B cell (primary cell): Measurements from ENCODE around the gene THAP4. TPM values are rescaled to one million over a fixed set of nuclear protein-coding genes. Genes with fewer than 3 reads are reported as not detected.

ENCODE experiments used
- ATAC-seq: fragments of 200-7000 bp; cut with Tn5 transposase; one replicate; pipeline ENCODE4 v1.10.0; 2021; ENCODE audit warnings: low read depth, mild to moderate bottlenecking, moderate number of reproducible peaks, moderate library complexity
- CTCF ChIA-PET: fragments of 350-600 bp; sonication (Branson Sonifier 250); formaldehyde crosslinking; loops from one replicate; lab custom pipeline; 2021; ENCODE audit warnings: antibody characterized with exemption, inconsistent platforms; lab: Charles Lee
- POLR2A ChIA-PET: fragments of 350-600 bp; sonication (Branson Sonifier 250); formaldehyde crosslinking; loops from one replicate; lab custom pipeline; 2021; ENCODE audit warnings: antibody characterized with exemption; lab: Charles Lee
- DNase-seq: peaks from one replicate; pipeline ENCODE4 v3.0.0; 2013
- H2AFZ ChIP-seq: 2 replicates; pipeline ENCODE4 v1.6.1; 2012; ENCODE audit warnings: mild to moderate bottlenecking, low read depth, low read length; ENCODE audit not compliant: insufficient read depth, poor library complexity, severe bottlenecking
- H3K27ac ChIP-seq, 2 donors: 1 replicate in 1 of 2; 2 replicates in 1 of 2; pipeline ENCODE4 v1.5.1; 2012 to 2013; ENCODE audit warnings: low read length in 2 of 2, mild to moderate bottlenecking in 2 of 2, moderate library complexity in 1 of 2
- H3K27me3 ChIP-seq, 4 experiments: fragments of 200-600 bp in 1 of 4; sonication (generic) in 1 of 4; replicated peaks in 1 of 4; 1 replicate in 2 of 4; 2 replicates in 2 of 4; pipeline versions ENCODE4 v1.6.1 to v1.7.0; 2013 to 2016; ENCODE audit warnings: low read length in 3 of 4, mild to moderate bottlenecking in 2 of 4, mixed read lengths in 1 of 4, moderate library complexity in 1 of 4; ENCODE audit not compliant: insufficient read depth in 4 of 4, control insufficient read depth in 3 of 4; ENCODE audit errors: control extremely low read depth in 1 of 4
- H3K36me3 ChIP-seq, 2 experiments: replicated peaks in 1 of 2; 1 replicate in 1 of 2; 2 replicates in 1 of 2; pipeline versions ENCODE4 v1.6.1 to v1.7.1; 2013; ENCODE audit warnings: low read length in 1 of 2; ENCODE audit not compliant: insufficient read depth in 2 of 2, control insufficient read depth in 1 of 2; ENCODE audit errors: control extremely low read depth in 1 of 2, extremely low read depth in 1 of 2
- H3K4me1 ChIP-seq, 2 donors: fragments of 200-600 bp in 1 of 2; sonication (generic) in 1 of 2; 1 replicate in 1 of 2; 2 replicates in 1 of 2; pipeline versions ENCODE4 v1.5.1 to v1.6.1; 2013 to 2017; ENCODE audit warnings: low read length in 2 of 2; ENCODE audit not compliant: control insufficient read depth in 2 of 2, insufficient read depth in 2 of 2
- H3K4me2 ChIP-seq: replicated peaks from 2 replicates; pipeline ENCODE3; 2012; ENCODE audit warnings: mild to moderate bottlenecking, low read depth, low read length; ENCODE audit not compliant: poor library complexity, severe bottlenecking
- H3K4me3 ChIP-seq, 5 experiments: fragments of 200-600 bp in 1 of 5; sonication (generic) in 1 of 5; 1 replicate in 3 of 5; 2 replicates in 2 of 5; pipeline versions ENCODE4 v1.5.1 to v1.7.0; 2011 to 2016; ENCODE audit warnings: low read length in 4 of 5, mild to moderate bottlenecking in 4 of 5, low read depth in 2 of 5, control low read depth in 1 of 5, moderate library complexity in 1 of 5; ENCODE audit not compliant: insufficient read depth in 1 of 5; ENCODE audit errors: control extremely low read depth in 1 of 5, extremely low read depth in 1 of 5
- H3K79me2 ChIP-seq: fragments of 200-600 bp; sonication (generic); one replicate; pipeline ENCODE4 v1.6.0; 2016; ENCODE audit warnings: low read length; ENCODE audit not compliant: control insufficient read depth, insufficient read depth
- H3K9ac ChIP-seq: fragments of 200-600 bp; sonication (generic); 2 replicates; pipeline ENCODE4 v1.6.1; 2017; ENCODE audit warnings: mild to moderate bottlenecking, low read length, moderate library complexity
- H3K9me3 ChIP-seq, 3 donors: one replicate each; pipeline versions ENCODE4 v1.6.1 to v1.7.1; 2013; ENCODE audit warnings: low read length in 2 of 3; ENCODE audit not compliant: control insufficient read depth in 2 of 3, insufficient read depth in 1 of 3; ENCODE audit errors: control extremely low read depth in 1 of 3
- H4K20me1 ChIP-seq: 2 replicates; pipeline ENCODE4 v1.6.0; 2012; ENCODE audit warnings: mild to moderate bottlenecking, low read length; ENCODE audit not compliant: insufficient read depth, control insufficient read depth, poor library complexity, severe bottlenecking
- H3K27ac Mint-ChIP-seq: one replicate; pipeline ENCODE4 v1.8.0; 2021; ENCODE audit warnings: mixed read lengths
- H3K27me3 Mint-ChIP-seq: one replicate; pipeline ENCODE4 v1.8.0; 2021; ENCODE audit warnings: mixed read lengths
- H3K4me1 Mint-ChIP-seq: one replicate; pipeline ENCODE4 v1.8.0; 2021; ENCODE audit warnings: mixed read lengths
- H3K4me3 Mint-ChIP-seq: one replicate; pipeline ENCODE4 v1.8.0; 2021; ENCODE audit warnings: mixed read lengths
- H3K9me3 Mint-ChIP-seq: one replicate; pipeline ENCODE4 v1.8.0; 2022; ENCODE audit warnings: mixed read lengths; ENCODE audit not compliant: insufficient read depth
- CTCF ChIP-seq: fragments of 200-600 bp; IDR thresholded peaks from one replicate; pipeline ENCODE4 v1.8.0; 2022; ENCODE audit warnings: antibody characterized with exemption, mild to moderate bottlenecking
- EZH2 ChIP-seq: IDR thresholded peaks from 2 replicates; pipeline ENCODE4 v1.6.1; 2012; ENCODE audit warnings: borderline replicate concordance, low read depth, mild to moderate bottlenecking, moderate library complexity, low read length; ENCODE audit not compliant: insufficient read depth, poor library complexity, severe bottlenecking
- WGBS: methylation state at CpG from one replicate; pipeline ENCODE4 v1.1.5; 2013; ENCODE audit warnings: missing lambda C conversion rate; ENCODE audit not compliant: insufficient coverage; 5-methylcytosine and 5-hydroxymethylcytosine counted together
- intact Hi-C: fragments of 100-400 bp; cut with micrococcal nuclease; formaldehyde crosslinking; loops from one replicate; pipeline ENCODE4 v1.10.0; 2022
- polyA plus RNA-seq: library from polyadenylated mRNA; depleted of rRNA; stranded (reverse); fragments of >200 nt; gene quantifications from 2 replicates; pipeline ENCODE4 v1.2.3, GENCODE V29; 2012
- total RNA-seq, 2 donors: library from RNA; stranded (reverse); fragments of 120-200 nt in 1 of 2; gene quantifications; 1 replicate in 1 of 2; 2 replicates in 1 of 2; pipeline versions ENCODE4 v1.2.3 to v1.2.4, GENCODE V29; 2013 to 2022

Gene THAP4
- total and polyA plus RNA-seq, 2 donors (not counting 1 experiment from before 2014, with no cell fraction given) = 26.5 to 41.0 TPM

GRCh38 chr2:241638940-241639339, 2.0 kb upstream of the THAP4 start:
- peaks cover 81% of the 10 kb centered on the region for H3K79me2 ChIP-seq
- no peaks in the 10 kb centered on the region for H3K27me3 Mint-ChIP-seq
- no peak for TF ChIP-seq CTCF
- TF ChIP-seq EZH2 = no peak
- ChIA-PET CTCF (interaction anchor here (1.0 to 1.8 kb wide), 3 partner anchors 15 to 63 kb away, joined by 3 to 5 read pairs (median 4); partner anchors contain the start of gene ING5), POLR2A (no interaction called here)
- peaks cover 19 to 24% of the 10 kb centered on the region in 2 donors for H3K4me1 ChIP-seq
- peak overlapping the region; percentile 84 for H3K4me3 Mint-ChIP-seq
- no peak overlapping the region for H2AFZ ChIP-seq
- H3K27ac ChIP-seq = no peak overlapping the region
- peaks cover 0 to 8% (median 0%) of the 10 kb centered on the region in 3 donors for H3K9me3 ChIP-seq
- no peaks in the 10 kb centered on the region for H3K27me3 ChIP-seq
- H3K9ac ChIP-seq = no peak overlapping the region
- no peaks in the 10 kb centered on the region for H3K9me3 Mint-ChIP-seq
- H4K20me1 ChIP-seq = peaks cover 47% of the 10 kb centered on the region
- peaks cover 0 to 14% of the 10 kb centered on the region in 2 experiments for H3K36me3 ChIP-seq
- intact Hi-C loops = loop anchor here (5.0 to 10.0 kb wide), 2 partner anchors 367 to 424 kb away; no protein-coding TSS in a partner anchor
- ATAC-seq (no peak), DNase-seq (no peak)
- H3K27ac Mint-ChIP-seq = no peak overlapping the region
- H3K4me2 ChIP-seq = peak overlapping the region; percentile 98
- H3K4me1 Mint-ChIP-seq = peaks cover 48% of the 10 kb centered on the region
- H3K4me3 ChIP-seq = no peak overlapping the region
- WGBS = 97% methylated on average over 12 of the region's 14 CpGs
